NCI-H1436 (cell line): ENCODE results near the gene GGCT.

Experiments used
- DNase-seq: peaks from one replicate; lab custom pipeline; 2025; lab: John Stamatoyannopoulos, UW

GGCT gene

GRCh38 chr7:30462179-30462578, 42.5 kb downstream of the GGCT start:
- no peak for DNase-seq

GRCh38 chr7:30460246-30460633, 44.4 kb downstream of the GGCT start:
- no peak for DNase-seq

GRCh38 chr7:30459591-30460245, 44.9 kb downstream of the GGCT start:
- DNase-seq = no peak

- no peak for DNase-seq
These were observed 46.3 kb downstream of the GGCT start for GRCh38 chr7:30458311-30458710.

GRCh38 chr7:30453921-30454320, 50.7 kb downstream of the GGCT start:
- no peak for DNase-seq

GRCh38 chr7:30453016-30453415, 51.6 kb downstream of the GGCT start:
- no peak for DNase-seq

GRCh38 chr7:30452280-30452930, 52.2 kb downstream of the GGCT start:
- DNase-seq = no peak

GRCh38 chr7:30451539-30452279, 52.9 kb downstream of the GGCT start:
- no peak for DNase-seq

GRCh38 chr7:30450983-30451497, 53.6 kb downstream of the GGCT start:
- DNase-seq = no peak

- DNase-seq = no peak
These were observed 54.2 kb downstream of the GGCT start for GRCh38 chr7:30450240-30450982.

- no peak for DNase-seq
These were observed 56.0 kb downstream of the GGCT start for GRCh38 chr7:30448461-30449189.

GRCh38 chr7:30447466-30447865, 57.2 kb downstream of the GGCT start:
- DNase-seq = no peak
